ENCODE data around the gene RIN3. TPM values are rescaled to one million over a fixed set of nuclear protein-coding genes. Genes with fewer than 3 reads are reported as not detected.

The RIN3 gene
- total and polyA plus RNA-seq, 4 donors, result 5.0 to 15.6 (median 9.0) TPM

- TF ChIP-seq, protein P1, sequence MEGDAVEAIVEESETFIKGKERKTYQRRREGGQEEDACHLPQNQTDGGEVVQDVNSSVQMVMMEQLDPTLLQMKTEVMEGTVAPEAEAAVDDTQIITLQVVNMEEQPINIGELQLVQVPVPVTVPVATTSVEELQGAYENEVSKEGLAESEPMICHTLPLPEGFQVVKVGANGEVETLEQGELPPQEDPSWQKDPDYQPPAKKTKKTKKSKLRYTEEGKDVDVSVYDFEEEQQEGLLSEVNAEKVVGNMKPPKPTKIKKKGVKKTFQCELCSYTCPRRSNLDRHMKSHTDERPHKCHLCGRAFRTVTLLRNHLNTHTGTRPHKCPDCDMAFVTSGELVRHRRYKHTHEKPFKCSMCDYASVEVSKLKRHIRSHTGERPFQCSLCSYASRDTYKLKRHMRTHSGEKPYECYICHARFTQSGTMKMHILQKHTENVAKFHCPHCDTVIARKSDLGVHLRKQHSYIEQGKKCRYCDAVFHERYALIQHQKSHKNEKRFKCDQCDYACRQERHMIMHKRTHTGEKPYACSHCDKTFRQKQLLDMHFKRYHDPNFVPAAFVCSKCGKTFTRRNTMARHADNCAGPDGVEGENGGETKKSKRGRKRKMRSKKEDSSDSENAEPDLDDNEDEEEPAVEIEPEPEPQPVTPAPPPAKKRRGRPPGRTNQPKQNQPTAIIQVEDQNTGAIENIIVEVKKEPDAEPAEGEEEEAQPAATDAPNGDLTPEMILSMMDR (IDR thresholded peaks at IDR 0.05; ENCODE audit: low read depth, low read length, missing input control), result no peak
- TF ChIP-seq, protein P2, sequence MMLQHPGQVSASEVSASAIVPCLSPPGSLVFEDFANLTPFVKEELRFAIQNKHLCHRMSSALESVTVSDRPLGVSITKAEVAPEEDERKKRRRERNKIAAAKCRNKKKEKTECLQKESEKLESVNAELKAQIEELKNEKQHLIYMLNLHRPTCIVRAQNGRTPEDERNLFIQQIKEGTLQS (IDR thresholded peaks at IDR 0.05), result no peak
- no peak for TF ChIP-seq RXRA (IDR thresholded peaks at IDR 0.05)
- TF ChIP-seq NR2F2 (IDR thresholded peaks at IDR 0.05), result no peak
- no peak for TF ChIP-seq GABPA (IDR thresholded peaks at IDR 0.05 in 1 of 2, conservative IDR thresholded peaks at IDR 0.05 in 1 of 2)
- no peak for TF ChIP-seq HNF4A (conservative IDR thresholded peaks at IDR 0.05)
- TF ChIP-seq YY1 (IDR thresholded peaks at IDR 0.05), result no peak
Observed at GRCh38 chr14:92649934-92650545, 136.5 kb downstream of the RIN3 start (continued).

DNA sequence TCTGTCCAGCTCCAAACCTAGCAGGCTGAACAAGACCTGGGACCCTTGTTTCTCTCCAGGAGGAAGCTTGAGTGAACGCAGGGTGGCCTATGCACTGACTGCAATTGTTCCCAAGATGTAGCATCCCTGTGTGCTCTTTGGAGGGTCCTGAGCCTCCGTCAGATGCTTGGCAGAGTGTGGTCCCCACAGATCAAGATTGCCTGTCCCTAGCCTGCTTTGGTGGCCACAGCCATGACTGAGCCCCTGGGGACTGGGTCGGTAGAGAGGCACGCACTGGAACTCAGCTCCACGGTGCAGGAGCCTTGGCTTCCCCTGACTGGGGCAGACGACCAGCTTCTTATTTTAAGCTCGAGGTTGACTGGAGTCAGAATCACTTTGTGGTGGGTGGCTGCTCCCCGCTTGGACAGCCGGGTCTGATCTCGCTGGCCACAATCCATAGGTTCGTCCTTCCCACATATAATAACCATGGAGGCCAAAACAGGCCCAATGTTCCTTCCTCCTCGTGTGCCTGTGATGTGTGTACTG, 137.1 kb downstream of the RIN3 start:
- Histone ChIP-seq H3K4me3 (ENCODE audit: low read depth in 1 of 3, low read length in 3 of 3) (no peak overlapping the region), H3K4me1 (ENCODE audit: control insufficient read depth in 4 of 4, insufficient read depth in 4 of 4, low read length in 3 of 4) (no peaks in the 10 kb centered on the region), H3K9me3 (ENCODE audit: control insufficient read depth in 4 of 4, low read length in 3 of 4) (no peaks in the 10 kb centered on the region), H3K9ac (ENCODE audit: low read depth in 1 of 2, low read length in 2 of 2) (no peak overlapping the region), H3K27ac (ENCODE audit: low read depth in 1 of 2, low read length in 2 of 2) (peak overlapping the region; percentile 46 to 67), H3K27me3 (ENCODE audit: control insufficient read depth in 4 of 4, insufficient read depth in 4 of 4, low read length in 3 of 4) (no peaks in the 10 kb centered on the region), H3K36me3 (ENCODE audit: control insufficient read depth in 4 of 4, insufficient read depth in 3 of 4, low read depth in 1 of 4, low read length in 3 of 4) (peaks cover 0 to 27% (median 4%) of the 10 kb centered on the region in 4 donors)
- 90% methylated on average over 12 of the region's 12 CpGs for WGBS
- DNase-seq (ENCODE audit: low spot score), result no peak
- TF ChIP-seq HNF4G (IDR thresholded peaks at IDR 0.05), result no peak
- no peak for TF ChIP-seq FOXA1 (IDR thresholded peaks at IDR 0.05)
- TF ChIP-seq, protein P2 (IDR thresholded peaks at IDR 0.05), result no peak
- TF ChIP-seq, protein P1 (IDR thresholded peaks at IDR 0.05; ENCODE audit: low read depth, low read length, missing input control), result no peak
- TF ChIP-seq FOXA2 (IDR thresholded peaks at IDR 0.05), result no peak
- no peak for TF ChIP-seq YY1 (IDR thresholded peaks at IDR 0.05)
- TF ChIP-seq NR2F2 (IDR thresholded peaks at IDR 0.05), result no peak
- no peak for TF ChIP-seq EGR1 (IDR thresholded peaks at IDR 0.05; ENCODE audit: low read depth in 2 of 2)
- TF ChIP-seq RAD21 (IDR thresholded peaks at IDR 0.05), result no peak
- no peak for TF ChIP-seq HNF4A (conservative IDR thresholded peaks at IDR 0.05)
- TF ChIP-seq RXRA (IDR thresholded peaks at IDR 0.05), result no peak
- TF ChIP-seq TAF1 (conservative IDR thresholded peaks at IDR 0.05), result no peak
- TF ChIP-seq ZBTB33 (IDR thresholded peaks at IDR 0.05), result no peak

Data from liver (tissue), 9 donors.